Uterus (tissue), 2 donors: Measurements from ENCODE around the gene NDUFS2.
A peak's percentile ranks its signal among the peaks of the same experiment; 100 is the strongest.

Experiments
- CTCF ChIP-seq, 4 experiments: fragments of 200-600 bp in 2 of 4; fragments of 450-650 bp in 2 of 4; sonication (generic) in 2 of 4; IDR thresholded peaks; one replicate each; pipeline ENCODE4 v1.5.1; 2016 to 2019; ENCODE audit warnings: antibody characterized with exemption in 4 of 4, mild to moderate bottlenecking in 2 of 4, moderate library complexity in 1 of 4
- POLR2A ChIP-seq, 2 donors: fragments of 450-650 bp; IDR thresholded peaks; one replicate each; pipeline ENCODE4 v1.6.1; 2016; ENCODE audit warnings: antibody characterized with exemption in 2 of 2, mild to moderate bottlenecking in 1 of 2, moderate library complexity in 1 of 2

- TF ChIP-seq CTCF (IDR thresholded peaks at IDR 0.05): no peak
- TF ChIP-seq POLR2A (IDR thresholded peaks at IDR 0.05): peak in 1 of 2 donors; percentile 34
Measured at GRCh38 chr1:161207173-161207572, 5.0 kb downstream of the NDUFS2 start.
